Jurkat, Clone E6-1 (cell line): ENCODE measurements around the gene CLK3.
A peak's percentile ranks its signal among the peaks of the same experiment; 100 is the strongest.

ENCODE experiments used
- DNase-seq: peaks from one replicate; pipeline ENCODE4 v3.0.0-alpha.2; 2011; ENCODE audit warnings: low read depth, low spot score
- H3K4me3 ChIP-seq: 2 replicates; pipeline ENCODE4 v1.5.1; 2011; ENCODE audit warnings: mild to moderate bottlenecking, low read length, control low read depth, moderate library complexity

The CLK3 gene

DNA sequence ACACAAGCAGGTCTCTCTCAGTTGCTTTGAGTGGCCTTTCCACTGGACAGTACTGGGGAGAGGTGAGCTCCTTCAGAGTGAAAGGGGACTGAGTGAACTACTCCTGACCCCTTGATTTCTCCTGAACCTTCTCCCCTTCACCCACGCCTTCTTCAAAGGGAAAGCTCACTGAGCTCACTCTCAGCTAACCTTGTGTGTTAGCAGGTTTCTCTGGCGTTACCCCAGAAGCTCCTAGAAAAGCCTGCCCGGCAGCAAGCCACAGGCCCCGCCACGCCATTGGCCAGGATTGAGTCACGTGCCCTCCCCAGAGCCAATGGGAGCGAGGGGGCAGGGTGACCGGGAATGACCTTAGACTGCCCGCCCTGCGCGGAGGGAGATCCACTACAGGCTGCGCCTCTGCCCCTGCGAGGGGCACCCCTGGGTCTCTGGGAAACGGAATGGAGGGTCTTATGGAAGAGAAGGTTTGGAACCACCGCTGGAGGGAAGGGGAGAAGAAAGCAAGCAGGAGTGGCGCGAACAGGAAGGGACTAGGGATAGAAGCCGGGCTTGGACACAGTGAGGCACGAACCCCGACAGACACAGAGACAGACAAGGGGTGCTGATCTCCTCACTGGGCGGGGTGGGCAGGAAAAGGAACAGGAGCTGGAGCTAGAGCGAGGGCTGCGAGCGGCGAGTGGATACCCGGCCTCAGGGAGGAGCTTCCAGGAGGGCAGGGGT is 17.4 kb upstream of the CLK3 start:
- peak overlapping the region; percentile 61 for H3K4me3 ChIP-seq
- peak; percentile 65 for DNase-seq

DNA sequence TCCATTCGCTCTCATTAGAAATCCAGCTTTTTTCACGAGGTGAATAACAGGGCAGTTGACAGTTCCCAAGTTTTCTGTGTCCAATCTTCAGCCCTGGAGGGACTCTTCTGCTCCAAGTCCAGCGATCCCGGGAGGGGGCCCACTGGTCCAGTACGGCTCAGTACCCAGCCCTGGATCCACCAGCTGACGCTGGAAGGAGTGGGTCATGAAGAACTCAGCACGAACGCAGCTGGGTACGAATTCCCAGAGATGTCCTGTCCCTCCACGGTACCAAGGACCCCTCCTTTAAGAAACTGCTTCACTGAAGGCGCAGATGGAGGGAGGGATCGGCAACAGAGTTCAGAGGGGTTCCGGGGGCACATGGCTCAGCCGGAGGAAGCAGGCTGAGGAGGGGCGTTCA is 16.5 kb upstream of the CLK3 start:
- no peak overlapping the region for H3K4me3 ChIP-seq
- DNase-seq: no peak

DNA sequence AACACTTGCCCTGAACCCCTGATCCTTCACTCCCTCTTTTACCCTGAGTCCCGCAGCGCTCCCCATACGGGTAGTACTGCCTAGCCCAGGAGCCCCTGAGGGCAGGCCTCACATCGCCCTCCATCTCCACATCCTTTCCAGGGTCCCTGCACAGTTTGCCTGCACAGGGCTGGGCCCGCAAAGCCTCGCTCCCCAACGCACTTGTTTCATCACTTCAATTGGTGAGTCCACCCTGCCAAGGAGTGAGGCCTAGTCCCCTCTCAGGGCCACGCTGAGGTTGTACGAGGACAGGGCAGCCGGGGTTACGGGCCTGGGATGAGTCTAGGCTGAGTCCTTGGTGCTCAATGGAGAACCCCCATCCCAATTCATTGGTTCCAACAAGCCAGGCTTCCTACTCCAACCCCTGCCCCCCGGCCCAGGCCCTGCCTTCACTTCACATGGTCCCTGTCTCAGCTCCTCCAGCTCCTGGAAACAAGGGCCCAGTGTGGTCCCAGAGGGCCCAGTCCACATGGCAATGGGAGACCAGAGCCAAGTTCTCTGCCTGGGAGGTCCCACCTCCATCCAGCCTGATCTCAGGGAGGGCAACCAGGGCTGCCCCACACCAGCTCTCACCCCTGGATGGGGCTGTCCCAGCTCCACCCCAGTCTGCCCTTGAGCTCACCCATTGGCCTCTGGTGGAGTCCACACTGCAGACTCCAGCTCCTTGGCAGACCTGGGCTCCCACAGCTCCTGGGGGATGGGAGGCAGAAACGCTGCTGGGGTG is 12.4 kb upstream of the CLK3 start:
- DNase-seq: no peak
- no peak overlapping the region for H3K4me3 ChIP-seq

DNA sequence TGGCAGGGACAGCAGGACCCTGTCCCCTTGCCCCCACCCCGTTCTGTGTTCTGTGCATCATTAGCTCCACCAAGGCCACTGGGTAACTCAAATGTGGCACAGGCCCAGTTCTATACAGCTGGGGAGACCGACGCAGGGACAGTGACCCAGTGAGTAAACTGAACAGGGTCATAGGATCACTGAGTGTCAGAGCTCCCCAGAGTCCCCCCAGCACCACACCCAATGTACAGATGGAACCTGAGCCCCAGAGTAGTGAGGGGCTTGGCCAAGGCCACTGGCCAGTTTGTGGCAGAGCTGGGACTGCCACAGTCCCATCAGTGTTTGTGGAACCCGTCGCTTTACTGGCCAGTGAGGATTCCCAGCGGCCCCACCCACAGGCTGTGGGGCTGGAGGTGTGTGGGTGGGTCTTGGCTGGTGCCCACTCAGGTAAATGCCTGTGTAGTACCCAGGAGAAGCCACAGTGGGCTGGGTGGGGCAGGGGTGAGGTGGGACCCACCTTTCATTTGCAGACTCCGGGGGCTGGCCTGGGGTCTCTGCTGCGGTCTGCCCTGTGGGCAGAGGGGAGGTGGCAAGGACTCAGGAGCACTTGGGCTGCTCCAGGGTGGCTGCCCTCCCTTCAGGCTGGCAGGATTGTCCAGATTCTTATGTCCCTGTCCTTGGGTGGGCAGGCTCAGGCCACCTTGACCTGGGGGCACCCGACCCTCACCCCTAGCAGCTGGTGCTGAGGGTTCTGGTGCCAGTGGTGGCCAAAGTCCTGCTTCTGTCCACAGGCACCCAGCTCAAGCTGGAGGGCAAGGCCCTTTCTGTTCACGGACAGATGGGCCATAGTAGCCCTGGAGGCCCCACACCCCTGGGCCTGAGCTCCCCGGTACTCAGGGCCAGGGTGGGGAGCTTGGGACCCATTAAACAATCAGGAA is 11.6 kb upstream of the CLK3 start:
- no peak for DNase-seq
- no peak overlapping the region for H3K4me3 ChIP-seq

DNA sequence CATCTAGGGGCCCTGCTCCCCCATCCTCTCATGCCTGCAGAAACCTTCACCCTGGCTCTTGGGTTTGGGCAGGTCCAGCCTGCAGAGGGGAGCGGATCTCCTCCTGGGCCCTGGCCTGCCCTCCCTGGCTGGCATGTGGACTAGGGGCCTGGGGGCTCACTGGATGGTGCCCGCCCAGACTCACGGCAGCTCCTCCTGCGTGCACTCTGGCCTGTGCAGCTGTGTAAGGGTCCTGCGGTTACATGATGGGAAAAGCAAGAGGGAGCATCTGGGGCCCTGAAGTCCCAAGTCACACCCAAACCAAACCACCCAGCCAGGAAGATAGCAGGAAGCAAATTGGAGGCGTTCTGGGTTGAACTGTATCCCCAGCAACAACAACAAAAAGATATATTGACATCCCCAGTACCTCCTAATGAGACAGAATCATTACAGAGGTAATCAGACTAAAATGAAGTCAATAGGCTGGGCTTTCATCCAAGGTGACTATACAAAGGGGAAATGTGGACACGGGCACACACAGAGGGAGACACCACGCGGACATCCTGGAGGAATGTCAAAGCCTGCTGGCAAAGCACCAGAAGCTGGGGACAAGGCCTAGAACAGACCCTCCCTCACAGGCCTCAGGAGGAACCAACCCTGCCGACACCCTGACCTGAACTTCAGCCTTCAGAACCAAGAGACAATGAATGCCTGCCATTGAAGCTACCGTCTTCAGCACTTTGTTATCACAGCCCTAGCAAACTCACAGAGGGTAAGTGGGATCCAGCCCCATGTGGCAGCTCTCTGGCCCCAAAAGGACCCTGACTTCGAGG is 10.4 kb upstream of the CLK3 start:
- no peak for DNase-seq
- H3K4me3 ChIP-seq: no peak overlapping the region

DNA sequence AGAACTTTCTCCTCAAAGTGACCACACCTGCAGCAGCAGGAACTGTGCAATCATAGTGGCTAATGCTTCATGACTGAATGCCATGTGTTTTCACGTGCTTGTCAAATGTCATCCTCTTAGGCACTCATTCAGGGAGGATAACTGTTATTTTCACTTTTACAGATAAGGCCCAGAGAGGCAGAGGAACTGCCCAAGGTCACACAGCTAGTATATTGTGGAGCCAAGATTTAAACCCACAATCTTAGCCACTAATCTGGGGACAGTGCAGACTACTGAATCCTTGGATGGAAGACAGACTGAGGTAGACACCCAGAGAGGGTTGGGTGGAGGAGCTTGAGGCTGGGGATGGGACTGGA is 9.9 kb upstream of the CLK3 start:
- no peak for DNase-seq
- no peak overlapping the region for H3K4me3 ChIP-seq

DNA sequence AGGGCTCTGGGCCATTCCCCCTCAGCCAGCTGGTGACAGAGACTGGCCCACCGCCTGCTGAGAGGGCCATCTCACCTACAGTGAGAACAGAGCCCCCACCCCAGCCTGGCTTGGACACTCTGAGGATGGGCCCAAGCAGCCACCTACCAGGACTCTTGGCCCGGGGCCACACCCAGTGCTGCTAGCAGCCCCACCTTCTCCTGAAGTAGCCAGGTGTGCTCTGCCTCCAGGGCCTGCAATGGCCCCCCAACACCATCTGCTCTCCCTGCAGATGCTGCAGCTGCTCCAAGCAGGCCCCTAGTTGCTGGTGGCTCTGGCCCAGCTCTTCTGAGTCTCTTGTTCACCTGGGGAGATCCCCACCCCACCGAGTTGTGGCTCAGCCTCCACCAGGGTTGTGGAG is 6.8 kb upstream of the CLK3 start:
- no peak for DNase-seq
- H3K4me3 ChIP-seq: no peak overlapping the region

DNA sequence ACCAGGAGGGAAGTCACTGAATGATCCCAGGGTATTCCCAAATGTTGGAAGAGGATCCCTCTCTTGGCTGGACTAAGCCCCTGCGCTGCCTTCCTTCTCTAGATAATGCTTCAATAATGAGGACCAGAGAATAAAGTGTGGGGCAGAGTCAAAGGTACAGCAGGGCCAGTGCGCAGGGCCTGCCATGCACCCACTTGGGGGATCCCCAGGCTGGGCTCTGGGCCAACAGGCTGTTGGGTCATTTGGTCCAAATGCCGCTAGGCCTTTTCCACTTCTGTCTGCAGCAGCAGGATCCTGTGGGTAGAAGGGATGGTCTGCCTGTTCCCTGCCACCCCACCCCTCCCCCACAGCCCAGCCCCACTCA is 5.7 kb upstream of the CLK3 start:
- H3K4me3 ChIP-seq: no peak overlapping the region
- DNase-seq: no peak

DNA sequence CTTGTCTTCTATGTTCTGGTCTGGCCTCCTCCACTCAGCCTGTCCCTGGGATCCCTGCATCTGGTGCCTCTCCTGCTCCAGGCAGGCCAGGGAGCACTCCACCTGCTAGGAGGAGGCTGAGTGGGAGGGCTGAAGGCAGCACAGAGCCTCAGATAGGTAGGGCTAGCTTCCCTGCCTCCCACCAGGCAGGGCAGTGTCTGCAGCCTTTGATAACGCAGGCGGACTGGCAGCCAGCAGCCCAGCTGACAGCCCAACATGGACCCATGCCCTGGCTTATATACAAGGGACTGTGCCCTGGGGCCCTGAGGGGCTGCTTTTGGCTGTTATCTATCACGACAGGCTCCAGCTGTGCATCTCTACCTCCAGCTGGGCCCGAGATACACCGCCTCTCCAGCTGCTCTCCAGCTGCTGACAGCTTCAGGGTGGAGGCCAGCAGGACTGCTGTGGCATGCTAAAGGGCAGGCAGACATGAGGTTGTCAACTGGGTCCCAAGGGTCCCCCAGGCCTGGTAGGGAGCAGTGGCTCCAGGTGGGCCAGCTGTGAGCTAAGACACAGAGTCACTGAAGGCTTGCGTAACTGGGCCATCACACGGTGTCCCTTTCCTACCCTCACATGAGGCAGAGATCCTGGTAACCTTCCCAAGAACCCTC is 5.2 kb upstream of the CLK3 start:
- no peak overlapping the region for H3K4me3 ChIP-seq
- no peak for DNase-seq

DNA sequence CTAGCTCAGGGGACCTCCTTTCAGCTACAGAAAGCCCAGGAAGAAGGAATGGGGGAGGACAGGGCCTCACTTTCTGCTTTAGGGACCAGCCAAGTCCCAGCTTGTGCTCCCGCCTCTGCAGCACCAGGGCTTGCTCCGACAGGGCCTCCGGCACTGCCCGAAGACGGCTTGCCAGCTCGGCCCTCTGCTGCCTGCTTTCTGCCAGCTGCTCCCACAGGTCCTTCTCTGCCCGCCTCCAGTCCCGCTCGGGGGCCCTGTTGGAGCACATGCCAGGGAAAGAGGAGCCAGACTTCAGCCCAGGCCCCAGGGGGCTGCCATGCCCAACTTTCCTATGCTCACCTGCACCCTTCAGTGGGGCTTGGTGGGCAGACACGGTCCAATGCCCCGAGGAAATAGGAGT is 4.3 kb upstream of the CLK3 start:
- H3K4me3 ChIP-seq: no peak overlapping the region
- no peak for DNase-seq

DNA sequence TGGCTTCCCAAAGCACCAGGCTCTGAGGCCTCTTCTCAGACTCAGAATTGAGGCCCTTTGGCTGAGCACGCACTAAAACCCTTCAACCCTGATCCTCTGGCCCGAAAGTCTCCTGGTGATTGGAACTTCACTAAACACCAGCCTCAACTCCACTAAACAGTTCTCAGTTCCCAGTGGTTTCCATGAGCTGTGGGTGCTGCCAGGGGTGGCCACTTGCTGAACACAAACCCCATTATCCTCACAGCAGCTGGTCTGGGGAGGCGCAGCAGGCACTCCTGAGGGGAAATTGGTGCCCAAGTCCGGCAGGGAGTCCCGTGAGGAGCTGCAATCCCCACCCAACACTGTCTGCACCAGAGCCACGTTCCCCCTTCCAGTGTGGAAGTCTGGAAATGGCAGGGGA is 3.8 kb upstream of the CLK3 start:
- DNase-seq: no peak
- H3K4me3 ChIP-seq: no peak overlapping the region

DNA sequence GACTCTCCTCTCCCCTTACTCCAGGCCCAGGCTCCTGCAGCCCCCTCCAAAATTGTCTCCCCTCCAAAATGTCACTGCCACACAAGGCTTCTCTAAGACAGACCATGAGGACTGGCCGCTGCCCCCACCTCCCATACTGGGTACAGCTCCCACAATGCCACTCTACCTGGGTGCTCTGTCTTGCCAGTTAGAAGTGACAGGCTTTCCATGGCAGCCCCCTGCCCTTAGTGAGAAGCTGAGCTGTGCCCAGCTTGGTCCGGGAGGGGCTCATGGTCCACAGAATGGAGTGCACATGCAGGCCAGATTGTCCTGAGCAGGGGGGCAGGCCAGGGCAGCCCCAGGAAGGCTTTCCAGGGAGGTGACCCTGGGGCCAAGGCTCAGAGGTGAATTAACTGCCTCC is 3.0 kb upstream of the CLK3 start:
- no peak for DNase-seq
- no peak overlapping the region for H3K4me3 ChIP-seq

DNA sequence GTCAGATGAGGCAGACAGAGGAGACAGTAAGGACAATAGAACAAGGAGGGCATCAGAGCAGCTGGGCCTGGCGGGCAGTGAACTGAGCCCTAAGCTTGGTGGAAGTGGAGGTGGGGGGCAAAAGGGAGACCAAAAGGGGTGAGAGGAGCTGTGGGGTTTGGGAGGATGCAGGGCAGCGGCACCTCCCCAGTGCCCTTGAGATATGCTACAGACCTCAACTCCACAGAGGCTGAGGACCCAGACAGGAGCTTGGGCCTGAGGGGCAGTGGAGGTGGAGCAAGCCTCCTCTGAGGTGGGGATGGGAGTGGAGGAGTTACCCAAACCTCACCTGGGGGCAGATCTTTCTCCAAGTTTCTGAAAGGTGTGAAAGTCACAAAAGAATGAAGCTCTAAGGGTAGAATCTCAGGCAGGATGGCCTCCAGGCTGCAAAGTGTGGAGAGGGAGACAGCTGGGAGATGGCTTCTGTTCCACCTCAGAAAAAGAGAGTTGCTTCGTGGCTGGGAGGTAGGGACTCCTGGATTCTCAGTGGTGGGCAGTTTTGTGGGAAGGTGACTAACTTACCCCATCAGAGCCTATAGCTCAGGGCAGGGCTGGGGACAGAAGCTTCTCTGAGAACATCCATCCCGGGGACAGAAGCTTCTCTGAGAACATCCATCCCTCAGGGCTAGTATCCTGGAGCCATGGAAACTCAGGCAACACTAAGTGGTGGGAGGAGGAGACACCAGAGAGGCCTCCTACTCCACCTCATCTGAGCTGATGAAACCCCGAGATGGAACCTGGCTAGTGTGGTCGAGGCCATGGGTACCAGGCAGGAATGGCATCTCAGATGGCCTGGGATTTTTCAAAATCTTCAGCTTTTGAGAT is 2.3 kb upstream of the CLK3 start:
- no peak overlapping the region for H3K4me3 ChIP-seq
- no peak for DNase-seq

DNA sequence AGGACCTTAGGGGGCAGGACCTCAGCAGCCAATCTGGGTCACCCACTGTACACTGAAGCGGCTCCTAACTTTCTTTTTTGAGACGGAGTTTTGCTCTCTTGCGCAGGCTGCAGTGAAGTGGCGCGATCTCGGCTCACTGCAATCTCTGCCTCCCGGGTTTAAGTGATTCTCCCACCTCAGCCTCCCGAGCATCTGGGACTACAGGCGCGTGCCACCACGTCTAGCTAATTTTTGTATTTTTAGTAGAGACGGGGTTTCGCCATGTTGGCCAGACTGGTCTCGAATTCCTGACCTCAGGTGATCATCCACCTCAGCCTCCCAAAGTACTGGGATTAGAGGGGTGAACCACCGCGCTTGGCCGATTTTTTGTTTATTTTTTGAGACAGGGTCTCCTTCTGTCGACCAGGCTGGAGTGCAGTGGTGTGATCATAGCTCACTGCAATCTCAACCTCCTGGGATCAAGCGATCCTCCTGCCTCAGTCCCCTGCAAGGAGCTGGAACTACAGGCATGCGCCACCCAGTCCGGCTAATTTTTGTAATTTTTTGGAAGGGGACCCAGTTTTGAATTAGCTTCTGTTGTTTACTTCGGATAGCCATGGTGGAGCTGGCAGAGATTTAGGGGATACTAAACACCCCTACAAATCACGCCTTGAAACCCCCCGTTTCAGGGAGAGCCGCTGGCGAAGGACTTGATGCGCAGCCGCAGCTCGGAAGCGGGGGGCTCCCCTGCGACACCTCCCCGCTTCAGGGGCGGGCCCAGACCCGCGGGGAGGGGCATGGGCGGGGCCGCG is 1.5 kb upstream of the CLK3 start:
- no peak for DNase-seq
- H3K4me3 ChIP-seq: peak overlapping the region; percentile 83

DNA sequence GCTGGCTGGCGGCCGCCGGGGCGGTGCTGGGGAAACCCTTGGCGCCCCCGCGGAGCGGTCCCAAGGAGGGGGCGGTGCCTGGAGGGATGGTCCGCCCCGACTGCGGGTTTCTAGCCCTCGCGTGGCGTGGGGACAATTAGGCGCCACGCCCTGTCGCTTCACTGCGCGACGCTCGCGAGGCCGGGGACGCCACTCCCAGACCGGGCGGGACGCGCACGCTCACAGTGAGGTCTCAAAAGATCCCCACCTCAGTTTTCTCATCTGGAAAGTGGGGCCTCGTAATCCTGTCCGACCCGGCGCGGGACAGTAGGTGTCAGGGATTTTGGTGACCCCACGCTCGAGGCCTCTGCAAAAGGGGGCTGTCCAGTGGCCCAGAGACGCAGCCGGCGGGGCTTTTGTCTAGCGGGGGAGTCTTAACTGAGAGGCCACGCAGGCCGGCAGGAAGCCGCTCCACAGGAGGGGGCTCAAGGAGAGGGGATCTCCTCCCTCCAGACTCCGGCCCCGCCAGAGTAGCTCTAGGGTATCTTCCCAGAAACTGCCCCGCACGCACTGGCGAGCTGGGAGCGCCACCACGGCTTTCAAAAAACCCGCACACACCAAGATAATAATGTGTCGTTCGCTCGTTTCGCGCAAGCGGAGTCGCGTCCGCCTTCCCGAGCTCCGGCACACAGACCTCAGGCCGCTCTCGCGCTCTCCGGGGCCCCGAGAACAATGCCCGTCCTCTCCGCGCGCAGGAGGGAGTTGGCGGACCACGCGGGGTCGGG is 710 bp upstream of the CLK3 start:
- peak; percentile 75 for DNase-seq

DNA sequence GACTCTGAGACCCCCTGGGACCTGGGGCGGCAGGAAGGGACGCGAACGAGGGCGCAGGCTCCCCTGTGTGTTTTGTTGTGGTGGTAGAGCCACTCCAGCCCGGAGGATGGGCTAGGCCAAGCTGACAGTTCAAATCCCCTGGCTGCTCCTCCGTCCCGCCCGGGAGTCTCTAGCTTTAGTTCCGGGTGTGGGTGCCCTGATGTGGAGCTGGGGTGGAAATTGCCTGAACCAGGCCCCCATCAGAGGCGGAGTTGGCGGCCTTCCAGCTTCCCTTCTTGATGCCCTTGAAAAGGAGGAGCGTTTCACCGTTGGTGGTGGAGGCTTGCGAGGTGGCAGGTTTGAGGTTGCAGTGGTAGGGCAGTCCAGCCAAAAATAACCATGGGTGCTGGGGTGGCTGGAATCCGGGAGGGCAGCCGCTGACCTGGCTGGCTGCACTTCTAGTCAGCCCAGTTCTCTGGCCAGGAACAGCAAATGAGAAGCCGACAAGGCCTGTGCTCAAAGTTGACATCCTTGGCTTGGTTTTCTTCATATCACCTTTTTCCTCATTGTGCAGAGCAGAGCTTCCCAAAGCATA is 817 bp downstream of the CLK3 start:
- H3K4me3 ChIP-seq: peak overlapping the region; percentile 95
- DNase-seq: peak; percentile 71

More for the DNA sequence above, 710 bp upstream of the CLK3 start:
- peak overlapping the region; percentile 83 for H3K4me3 ChIP-seq
